Pulmonary artery endothelial cell (primary cell): Measurements from ENCODE around the gene NPHS1. TPM values are rescaled to one million over a fixed set of nuclear protein-coding genes. Genes with fewer than 3 reads are reported as not detected.
A peak's percentile ranks its signal among the peaks of the same experiment; 100 is the strongest.
"Not testable (repeated sequence)": the region's sequence is repeated elsewhere in the genome, so short reads cannot be mapped to it uniquely, and the experiment has no call there.

Experiments
- DNase-seq: peaks from one replicate; pipeline ENCODE4 v3.0.0-alpha.2; 2011; ENCODE audit warnings: low read depth, low spot score
- total RNA-seq: library from RNA; depleted of rRNA; stranded (reverse); fragments of >200 nt; gene quantifications from 2 replicates; pipeline ENCODE4 v1.2.3, GENCODE V29; 2014

The NPHS1 gene
- total RNA-seq, 1 donor from 2014 or later = not detected

- DNase-seq = peak; percentile 27
Observed at GRCh38 chr19:35879770-35880317, 27.5 kb upstream of the NPHS1 start.

GRCh38 chr19:35879068-35879467, 26.8 kb upstream of the NPHS1 start:
- no peak for DNase-seq

GRCh38 chr19:35874392-35874930, 22.2 kb upstream of the NPHS1 start:
- no peak for DNase-seq

- DNase-seq = no peak
Observed at GRCh38 chr19:35872180-35872579, 19.9 kb upstream of the NPHS1 start.

GRCh38 chr19:35871611-35872010, 19.3 kb upstream of the NPHS1 start:
- DNase-seq = no peak

- DNase-seq = no peak
Observed at GRCh38 chr19:35870798-35871197, 18.5 kb upstream of the NPHS1 start.

- DNase-seq = not testable (repeated sequence)
Observed at GRCh38 chr19:35870124-35870736, 17.9 kb upstream of the NPHS1 start.

GRCh38 chr19:35869327-35870123, 17.2 kb upstream of the NPHS1 start:
- DNase-seq = peak; percentile 30

- DNase-seq = no peak
Observed at GRCh38 chr19:35868823-35869326, 16.6 kb upstream of the NPHS1 start.

GRCh38 chr19:35868172-35868822, 16.0 kb upstream of the NPHS1 start, which contains the start of gene APLP1:
TSS of gene APLP1 (plus strand) at chr19:35868574. CDS start at chr19:35868637, 63 bp downstream.
- no peak for DNase-seq

- no peak for DNase-seq
Observed at GRCh38 chr19:35863018-35863417, 10.7 kb upstream of the NPHS1 start.

GRCh38 chr19:35862528-35862927, 10.2 kb upstream of the NPHS1 start:
- DNase-seq = no peak

- DNase-seq = no peak
Observed at GRCh38 chr19:35861640-35862160, 9.4 kb upstream of the NPHS1 start.

- DNase-seq = no peak
Observed at GRCh38 chr19:35860818-35861639, 8.7 kb upstream of the NPHS1 start.

- no peak for DNase-seq
Observed at GRCh38 chr19:35860436-35860817, 8.1 kb upstream of the NPHS1 start.

- DNase-seq = no peak
Observed at GRCh38 chr19:35859414-35859813, 7.1 kb upstream of the NPHS1 start.

- DNase-seq = no peak
Observed at GRCh38 chr19:35858311-35858710, 6.0 kb upstream of the NPHS1 start.

- DNase-seq = no peak
Observed at GRCh38 chr19:35856546-35857149, 4.3 kb upstream of the NPHS1 start, which contains the start of gene KIRREL2. TSS of gene KIRREL2 (plus strand) at chr19:35856911. CDS start at chr19:35857120, 209 bp downstream.

GRCh38 chr19:35853038-35853756, 893 bp upstream of the NPHS1 start:
- no peak for DNase-seq
